SK-N-SH (cell line): Measurements from ENCODE around the gene HYAL1.

ENCODE experiments used
- CTCF ChIP-seq: fragments of 200-600 bp; sonication (generic); IDR thresholded peaks from 2 replicates; pipeline ENCODE4 v1.6.1; 2017; ENCODE audit warnings: antibody characterized with exemption, mild to moderate bottlenecking, moderate library complexity
- EZH2phosphoT487 ChIP-seq: fragments of 200-600 bp; sonication (generic); IDR thresholded peaks from 2 replicates; pipeline ENCODE4 v1.6.1; 2017; ENCODE audit warnings: low read depth, mixed run types, mild to moderate bottlenecking, antibody characterized with exemption, moderate library complexity, borderline replicate concordance
- FOXJ3 ChIP-seq: sonication (generic); formaldehyde crosslinking; IDR thresholded peaks from 2 replicates; pipeline ENCODE4 v1.5.1; 2020; ENCODE audit warnings: mild to moderate bottlenecking, missing genetic modification reagents
- FOXM1 ChIP-seq: IDR thresholded peaks from 2 replicates; pipeline ENCODE4 v1.4.0; 2012; ENCODE audit warnings: low read depth, mild to moderate bottlenecking
- GABPA ChIP-seq: IDR thresholded peaks from 2 replicates; pipeline ENCODE4 v1.4.0; 2012; ENCODE audit warnings: low read depth, mild to moderate bottlenecking
- NFIC ChIP-seq: IDR thresholded peaks from 2 replicates; pipeline ENCODE4 v1.4.0; 2012; ENCODE audit warnings: borderline replicate concordance
- REST ChIP-seq: IDR thresholded peaks from 2 replicates; pipeline ENCODE4 v1.6.1; 2012; ENCODE audit warnings: mild to moderate bottlenecking, low read depth, low read length, moderate library complexity
- RFX5 ChIP-seq: IDR thresholded peaks from 2 replicates; pipeline ENCODE4 v1.6.1; 2012; ENCODE audit warnings: mild to moderate bottlenecking, improper control_type of control experiment, low read length
- SMC3 ChIP-seq: IDR thresholded peaks from 2 replicates; pipeline ENCODE4 v1.6.1; 2012; ENCODE audit warnings: low read depth, low read length, improper control_type of control experiment
- TF ChIP-seq, protein P1 (sequence below): fragments of 150-350 bp; IDR thresholded peaks from 2 replicates; pipeline ENCODE4 v1.6.1; 2017; ENCODE audit warnings: antibody characterized with exemption, low read length, low read depth, borderline replicate concordance

DNA sequence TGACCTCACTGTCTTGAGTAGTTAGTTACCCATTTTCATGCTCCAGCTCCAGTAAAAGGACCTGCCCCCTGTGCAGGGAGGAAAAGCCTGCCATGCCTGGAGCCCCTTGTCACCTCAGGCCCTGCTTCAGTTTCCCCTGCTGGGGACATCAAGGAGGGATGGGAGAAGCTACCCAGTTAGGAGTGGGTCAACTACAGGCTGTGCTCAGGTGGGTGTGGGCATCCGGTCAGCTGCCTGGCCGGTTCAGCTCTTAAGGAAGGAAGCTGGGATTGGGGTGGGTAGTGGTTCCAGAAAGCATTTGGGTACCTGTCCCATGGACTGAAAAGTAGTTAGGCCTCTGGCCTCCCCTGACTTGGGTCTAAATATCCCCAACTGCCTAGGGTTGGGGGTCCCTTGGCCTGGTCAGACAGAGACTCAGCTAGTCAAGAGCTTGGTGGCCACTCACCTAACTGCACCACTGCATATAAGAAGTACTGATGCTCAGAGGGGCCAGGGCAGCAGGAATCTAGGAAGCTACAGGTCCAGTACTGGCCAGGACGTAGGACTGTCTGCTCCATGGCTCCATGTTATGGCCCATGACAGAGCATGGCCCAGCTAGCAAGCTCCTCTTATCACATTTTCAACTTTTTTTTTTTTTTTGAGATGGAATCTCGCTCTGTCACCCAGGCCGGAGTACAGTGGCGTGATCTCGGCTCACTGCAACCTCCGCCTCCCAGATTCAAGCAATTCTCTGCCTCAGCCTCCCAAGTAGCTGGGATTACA, 23.9 kb downstream of the HYAL1 start:
- TF ChIP-seq, protein P1, sequence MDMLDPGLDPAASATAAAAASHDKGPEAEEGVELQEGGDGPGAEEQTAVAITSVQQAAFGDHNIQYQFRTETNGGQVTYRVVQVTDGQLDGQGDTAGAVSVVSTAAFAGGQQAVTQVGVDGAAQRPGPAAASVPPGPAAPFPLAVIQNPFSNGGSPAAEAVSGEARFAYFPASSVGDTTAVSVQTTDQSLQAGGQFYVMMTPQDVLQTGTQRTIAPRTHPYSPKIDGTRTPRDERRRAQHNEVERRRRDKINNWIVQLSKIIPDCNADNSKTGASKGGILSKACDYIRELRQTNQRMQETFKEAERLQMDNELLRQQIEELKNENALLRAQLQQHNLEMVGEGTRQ, result no peak
- TF ChIP-seq SMC3 (no peak), RFX5 (no peak), FOXM1 (no peak), GABPA (no peak), CTCF (no peak), NFIC (no peak), EZH2phosphoT487 (no peak), FOXJ3 (CRISPR knock-in tag) (no peak), REST (no peak)
